GM19238 (cell line): ENCODE results near the gene VPS8.

ENCODE experiments used
- DNase-seq: peaks from one replicate; pipeline ENCODE4 v3.0.0; 2011; ENCODE audit warnings: low spot score; ENCODE audit not compliant: insufficient read length

The VPS8 gene

DNA sequence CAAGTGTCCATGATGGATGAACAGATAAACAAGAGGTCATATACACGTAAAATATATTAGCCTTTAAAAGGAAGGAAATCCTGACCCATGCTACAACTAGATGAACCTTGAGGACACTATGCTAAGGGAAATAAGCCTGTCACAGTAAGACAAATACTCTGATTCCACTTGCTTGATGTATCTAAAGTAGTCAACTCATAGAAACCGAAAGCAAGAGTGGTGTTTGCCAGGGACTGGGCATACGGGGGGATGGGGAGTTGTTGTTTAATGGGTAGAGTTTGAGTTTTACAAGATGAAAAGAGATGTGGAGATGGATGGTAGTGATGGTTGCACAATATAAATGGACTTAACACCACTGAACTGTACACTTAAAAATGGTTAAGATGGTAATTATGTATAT lies 275.5 kb downstream of the VPS8 start:
- no peak for DNase-seq

DNA sequence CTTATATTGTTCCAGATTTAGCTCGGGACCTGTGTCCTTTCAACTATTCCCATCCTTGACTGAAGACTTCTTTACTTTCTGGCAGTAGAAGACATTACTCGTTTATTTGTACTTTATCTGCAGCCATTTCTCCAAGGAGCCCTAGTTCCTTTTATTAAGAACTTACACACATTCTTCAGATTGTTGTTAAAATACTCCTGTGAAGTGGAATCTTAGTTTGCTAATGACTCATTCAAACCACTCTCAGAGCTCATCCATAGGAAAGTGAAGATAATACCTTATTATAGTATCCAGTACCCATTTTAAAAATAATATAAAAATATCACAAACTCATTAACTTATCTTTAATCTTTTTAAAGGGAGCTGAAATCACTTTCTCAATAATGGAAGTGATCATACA lies 277.4 kb downstream of the VPS8 start:
- DNase-seq, result no peak

DNA sequence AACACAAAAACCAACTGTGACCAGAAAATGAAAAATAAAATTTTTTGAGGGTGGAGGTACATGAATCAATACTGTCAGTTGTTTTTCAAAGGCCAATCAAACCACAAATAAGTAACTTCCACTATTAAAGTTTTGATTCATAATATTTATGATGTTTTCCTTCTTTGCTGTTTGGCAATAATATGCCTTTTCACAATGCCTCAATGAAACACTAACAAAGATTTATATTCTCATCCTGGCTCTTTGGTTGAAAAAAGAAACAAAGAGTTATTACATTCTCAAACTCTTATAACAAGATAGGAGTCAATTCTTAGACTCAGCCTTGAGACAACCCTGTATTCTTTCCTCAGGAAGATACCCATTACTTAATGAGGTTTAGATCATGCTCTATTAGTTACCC lies 277.8 kb downstream of the VPS8 start:
- no peak for DNase-seq

DNA sequence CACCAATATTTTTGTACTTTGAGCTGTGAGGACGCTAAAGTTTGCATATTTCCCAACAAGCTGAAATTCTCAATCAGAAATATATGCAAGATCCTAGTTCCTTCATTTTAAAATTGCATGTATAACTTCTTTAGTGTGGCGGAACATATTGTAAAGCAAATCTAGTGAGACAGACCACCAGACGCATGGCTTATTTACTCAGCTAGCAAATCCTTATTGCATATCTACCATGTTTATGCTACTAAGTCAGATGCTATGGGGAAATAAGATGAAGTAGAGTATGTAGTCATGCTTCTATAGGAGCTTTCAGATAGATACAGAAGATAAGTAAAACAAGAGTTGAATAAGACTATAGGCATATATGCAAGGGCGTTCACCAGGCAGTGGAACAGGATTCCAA lies 278.8 kb downstream of the VPS8 start:
- DNase-seq, result no peak

DNA sequence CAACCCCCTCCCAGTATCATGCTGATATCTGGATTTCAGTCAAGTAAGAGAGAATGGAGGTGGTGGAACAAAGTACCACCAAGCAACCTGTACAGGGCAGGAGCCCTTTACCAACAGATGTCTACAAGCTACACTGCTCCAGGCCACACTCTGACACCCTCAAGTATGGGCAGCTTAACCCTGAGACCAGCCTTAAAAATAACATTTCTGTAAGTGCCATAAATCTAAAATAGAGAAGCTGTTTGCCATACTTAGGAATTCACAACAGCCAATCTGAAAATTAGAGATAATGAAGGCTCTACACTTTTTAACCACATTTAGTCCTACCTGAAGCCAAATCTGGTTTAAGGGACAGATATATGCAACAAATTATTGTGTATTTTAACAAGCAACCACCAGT lies 281.1 kb downstream of the VPS8 start:
- no peak for DNase-seq

DNA sequence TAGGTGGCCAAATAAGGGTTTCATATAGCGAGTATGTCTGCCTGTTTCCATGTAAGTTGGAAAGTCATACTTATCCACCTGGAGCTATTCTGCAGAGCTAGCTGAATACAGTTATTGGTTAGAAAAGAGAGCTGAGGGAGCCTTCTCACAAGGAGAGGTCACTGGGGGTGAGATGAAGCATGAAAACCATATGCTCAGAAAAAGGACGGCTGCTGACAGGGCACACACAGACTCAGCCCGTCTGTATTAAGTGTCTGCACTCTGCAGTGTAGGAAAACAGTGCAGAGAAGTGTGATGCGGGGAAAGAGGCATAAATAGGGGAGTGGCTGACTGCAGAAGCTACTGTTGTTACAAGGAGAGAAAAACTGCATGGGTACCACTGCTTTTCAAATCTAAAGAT lies 282.7 kb downstream of the VPS8 start:
- no peak for DNase-seq
